Activated CD8-positive, alpha-beta memory T cell treated with anti-CD3 and anti-CD28 coated beads, Interleukin-2, amount 50 U/mL, for 48 hours (primary cell): ENCODE results near the gene NDUFA11.
A peak's percentile ranks its signal among the peaks of the same experiment; 100 is the strongest.

ENCODE experiments used
- DNase-seq: peaks from one replicate; pipeline ENCODE4 v3.0.0-alpha.2; 2020

NDUFA11 gene

GRCh38 chr19:5905114-5905778 is 1.7 kb upstream of the NDUFA11 start:
- DNase-seq: peak; percentile 47

DNA sequence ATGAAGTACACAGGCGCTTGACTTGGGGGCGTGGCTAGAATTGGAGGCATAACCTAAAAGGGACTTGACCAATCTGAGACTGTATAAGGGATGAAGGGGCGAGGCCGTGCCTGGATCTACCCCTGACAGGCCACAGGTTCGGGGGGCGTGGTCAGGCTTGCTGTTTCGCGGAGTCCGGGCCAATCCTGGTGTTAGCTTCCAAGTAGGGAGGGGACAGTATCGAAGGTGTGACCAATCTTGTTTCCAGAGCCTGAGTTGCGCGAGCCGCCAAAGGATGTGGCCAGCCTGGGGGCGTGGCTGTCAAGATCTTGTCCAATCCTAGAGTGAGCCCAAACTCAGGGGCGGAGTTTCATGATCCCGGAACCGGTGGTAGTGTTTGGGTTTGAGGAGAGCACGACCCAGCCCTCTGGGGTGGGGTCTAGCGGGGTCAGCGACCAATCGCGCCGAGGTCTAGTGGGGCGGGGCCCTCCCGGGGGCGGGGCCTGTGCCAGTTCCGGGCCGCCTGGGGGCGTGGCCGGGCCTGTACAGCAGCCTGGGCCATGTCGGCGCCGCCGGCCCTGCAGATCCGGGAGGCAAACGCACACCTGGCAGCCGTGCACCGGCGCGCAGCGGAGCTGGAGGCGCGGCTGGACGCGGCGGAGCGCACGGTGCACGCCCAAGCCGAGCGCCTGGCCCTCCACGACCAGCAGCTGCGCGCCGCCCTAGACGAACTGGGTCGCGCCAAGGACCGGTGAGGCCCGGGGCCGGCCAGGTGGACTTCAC is 943 bp upstream of the NDUFA11 start, which contains the start of gene VMAC:
TSS of gene VMAC (plus strand) at position 521 of the 762 bp plus-strand sequence. CDS start at position 540, 19 bp downstream.
- peak; percentile 99 for DNase-seq

GRCh38 chr19:5903056-5903623 is 450 bp downstream of the NDUFA11 start:
- DNase-seq: no peak

- no peak for DNase-seq
Observed at GRCh38 chr19:5900976-5901375, 2.6 kb downstream of the NDUFA11 start.

DNA sequence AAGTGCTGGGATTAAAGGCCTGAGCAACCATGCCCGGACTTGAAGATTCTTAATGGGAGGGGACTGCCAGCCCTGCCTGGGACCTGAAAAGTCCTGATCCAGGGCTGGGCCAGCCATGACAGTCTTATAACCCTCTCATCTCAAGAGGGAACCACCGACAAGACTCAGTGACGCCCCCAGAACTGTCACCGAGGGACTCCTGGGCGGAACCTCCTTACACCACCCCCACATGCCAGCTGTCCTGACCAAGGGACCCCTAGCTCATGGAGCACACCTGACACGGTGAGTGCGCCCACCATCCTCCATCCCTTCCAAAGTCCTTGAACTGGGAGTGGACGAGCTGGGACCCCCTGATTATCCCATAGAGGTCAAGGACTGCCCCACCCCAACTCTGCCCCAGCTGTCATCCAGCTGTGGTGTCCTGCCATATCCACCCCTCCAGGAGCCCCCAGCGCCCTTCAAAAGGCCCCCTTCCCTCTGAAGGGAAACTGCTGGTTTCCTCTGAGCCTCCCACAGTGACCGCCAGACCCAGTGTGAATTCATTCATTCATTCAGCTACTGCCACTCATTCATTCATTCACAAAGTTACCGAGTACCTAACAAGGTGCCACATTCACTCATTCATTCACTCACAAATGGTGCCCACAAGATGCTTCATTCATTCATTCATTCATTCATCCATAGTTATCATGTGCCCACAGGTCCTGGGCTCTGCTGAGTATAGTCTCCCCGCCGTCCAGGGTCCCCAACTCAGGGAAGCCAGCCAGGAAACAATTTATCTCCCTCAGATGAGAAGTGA is 3.7 kb downstream of the NDUFA11 start:
- no peak for DNase-seq

DNA sequence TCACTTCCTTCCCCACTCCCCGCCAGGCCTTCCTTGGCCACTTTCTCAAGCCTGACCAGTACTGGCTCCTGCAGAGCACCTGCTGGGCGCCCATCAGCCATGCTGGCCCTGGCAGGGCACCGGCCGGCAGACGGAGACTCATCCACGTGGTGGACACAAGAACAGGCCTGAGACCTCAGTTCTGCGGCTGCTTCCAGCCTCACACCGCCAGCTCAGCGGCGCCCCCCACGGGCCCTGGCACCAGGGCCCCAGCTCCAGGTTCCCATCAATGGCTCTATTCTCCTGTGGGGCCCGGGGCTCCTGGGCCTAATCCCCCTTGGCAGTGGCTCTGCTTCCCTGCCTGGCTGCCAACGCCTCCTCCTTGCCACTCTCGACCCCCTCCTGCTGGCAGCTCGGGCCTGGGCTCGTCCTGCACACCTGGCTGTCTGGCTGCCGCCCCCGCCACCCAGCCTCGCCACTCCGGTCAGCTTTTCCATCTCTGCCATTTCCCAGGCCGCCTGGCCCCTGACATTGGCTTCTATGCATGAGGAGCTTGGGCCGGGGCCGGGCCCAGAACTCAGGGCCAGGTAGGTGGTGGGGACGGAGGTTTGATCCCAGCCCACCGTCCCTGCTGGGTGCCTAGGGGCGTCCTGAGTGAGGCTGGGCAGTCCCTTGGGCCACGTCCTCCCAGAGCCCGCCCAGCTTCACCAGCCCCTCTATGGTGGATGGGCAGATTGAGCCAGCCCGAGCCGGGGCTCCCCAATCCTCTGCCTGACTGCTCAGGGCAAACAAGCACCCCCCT is 6.2 kb downstream of the NDUFA11 start:
- DNase-seq: no peak

- DNase-seq: no peak
Observed at GRCh38 chr19:5896365-5897076, 7.1 kb downstream of the NDUFA11 start.

DNA sequence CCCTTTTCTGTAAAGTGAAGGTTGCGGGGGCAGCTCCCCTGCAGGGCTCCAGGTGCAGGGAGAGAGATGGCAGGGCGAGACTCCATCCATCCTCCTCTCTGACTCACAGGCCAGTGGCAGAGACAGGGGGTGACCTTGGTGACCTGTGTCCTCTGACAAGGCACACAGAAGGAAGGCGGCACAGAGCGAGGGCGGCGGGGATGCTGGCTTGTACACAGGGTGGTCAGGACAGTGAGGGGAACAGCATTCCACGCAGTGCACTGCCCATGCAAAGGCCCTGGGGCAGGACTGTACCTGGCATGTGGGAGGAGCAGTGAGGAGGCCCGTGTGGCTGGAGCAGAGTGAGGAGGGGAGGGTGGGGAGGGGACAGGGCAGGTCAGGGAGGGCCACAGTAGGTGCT is 7.7 kb downstream of the NDUFA11 start:
- DNase-seq: no peak

DNA sequence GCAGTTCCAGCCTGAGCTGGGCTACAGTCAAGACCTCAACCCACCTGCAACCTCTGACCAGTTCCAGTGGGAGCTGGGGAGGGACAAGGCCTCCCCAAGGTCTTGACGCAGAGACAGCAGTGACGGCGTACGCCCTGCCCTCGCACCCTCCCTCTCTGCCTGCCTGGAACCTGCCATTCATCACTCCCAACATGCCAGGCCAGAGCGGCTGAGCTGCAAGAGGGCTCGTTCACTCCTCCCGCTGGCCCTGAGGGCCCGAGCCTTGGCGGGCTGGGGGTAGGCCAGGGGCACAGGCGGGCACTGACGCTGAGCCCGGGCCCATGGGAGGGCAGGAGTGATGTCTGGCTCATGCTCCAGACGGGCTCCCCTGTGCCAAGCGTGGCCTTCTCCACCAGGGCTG is 8.2 kb downstream of the NDUFA11 start:
- DNase-seq: no peak

- no peak for DNase-seq
Observed at GRCh38 chr19:5894704-5895349, 8.8 kb downstream of the NDUFA11 start.

- no peak for DNase-seq
Observed at GRCh38 chr19:5893907-5894703, 9.5 kb downstream of the NDUFA11 start.

DNA sequence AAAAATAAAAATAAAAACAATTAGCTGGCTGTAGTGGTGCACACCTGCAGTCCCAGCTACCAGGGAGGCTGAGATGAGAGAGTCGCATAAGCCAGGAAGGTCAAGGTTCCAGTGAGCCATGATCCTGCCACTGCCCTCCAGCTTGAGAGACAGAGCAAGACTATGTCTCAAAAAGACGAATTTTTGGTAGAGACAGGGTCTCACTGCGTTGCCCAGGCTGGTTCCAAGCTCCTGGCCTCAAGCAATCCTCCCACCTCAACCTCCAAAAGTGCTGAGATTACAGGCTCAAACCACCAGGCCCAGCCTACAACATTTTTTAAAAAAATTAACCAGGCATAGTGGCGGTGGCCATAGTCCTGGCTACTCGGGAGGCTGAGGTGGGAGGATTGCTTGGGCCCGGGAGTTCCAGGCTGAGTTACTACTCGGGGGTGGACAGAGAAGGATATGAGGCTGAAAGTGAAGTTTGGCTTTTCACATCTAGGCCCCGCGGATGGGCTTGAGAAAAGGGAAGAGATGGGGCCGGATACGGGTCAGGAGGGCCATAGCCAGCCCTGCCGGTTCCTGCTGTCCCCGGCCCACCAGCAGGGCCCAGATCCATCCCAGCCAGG is 10.2 kb downstream of the NDUFA11 start:
- DNase-seq: no peak

DNA sequence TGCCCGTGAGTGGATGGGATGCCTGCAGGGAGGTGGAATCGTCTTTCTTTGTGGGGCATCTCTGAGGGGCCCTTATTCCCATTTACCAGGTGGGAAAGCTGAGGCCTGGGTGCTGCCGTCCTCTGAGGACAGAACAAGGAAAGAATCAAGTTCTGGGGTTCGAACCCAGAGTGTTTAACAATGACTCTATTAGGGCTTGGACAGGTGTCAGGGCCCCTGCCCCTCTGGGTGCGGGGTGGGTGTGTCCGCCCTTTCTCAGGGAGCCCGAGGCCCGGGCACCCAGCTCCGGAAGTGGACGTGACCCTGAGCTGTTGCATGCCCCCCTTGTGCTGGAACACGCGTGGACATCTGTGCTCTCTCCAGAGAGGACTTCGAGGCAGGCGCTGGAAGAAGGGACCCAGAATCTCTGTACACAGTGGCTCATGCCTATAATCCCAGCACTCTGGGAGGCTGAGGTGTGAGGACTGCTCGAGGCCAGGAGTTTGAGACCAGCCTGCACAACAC is 10.8 kb downstream of the NDUFA11 start:
- DNase-seq: no peak

- peak; percentile 66 for DNase-seq
Observed at GRCh38 chr19:5891938-5892771, 11.4 kb downstream of the NDUFA11 start.

GRCh38 chr19:5891572-5891937 is 12.0 kb downstream of the NDUFA11 start:
- no peak for DNase-seq

DNA sequence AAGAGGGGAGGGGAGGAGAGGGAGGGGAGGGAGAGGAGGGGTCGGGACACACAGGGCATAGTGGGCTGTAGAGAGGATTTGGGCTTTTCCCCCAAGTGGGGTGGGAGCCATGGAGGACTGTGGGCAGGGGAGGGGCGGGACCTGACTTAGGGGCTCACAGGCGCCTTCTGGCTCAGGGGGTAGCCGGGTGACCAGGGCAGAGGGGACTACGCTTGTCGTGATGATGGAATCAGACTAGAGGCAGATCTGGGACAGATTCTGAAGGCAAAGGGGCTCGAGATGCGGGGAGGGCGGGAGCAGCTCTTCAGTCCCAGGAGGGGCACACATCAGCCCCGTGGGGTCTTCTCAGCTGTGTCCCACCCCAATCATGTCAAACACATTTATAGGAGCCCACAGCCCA is 13.5 kb downstream of the NDUFA11 start:
- DNase-seq: no peak

DNA sequence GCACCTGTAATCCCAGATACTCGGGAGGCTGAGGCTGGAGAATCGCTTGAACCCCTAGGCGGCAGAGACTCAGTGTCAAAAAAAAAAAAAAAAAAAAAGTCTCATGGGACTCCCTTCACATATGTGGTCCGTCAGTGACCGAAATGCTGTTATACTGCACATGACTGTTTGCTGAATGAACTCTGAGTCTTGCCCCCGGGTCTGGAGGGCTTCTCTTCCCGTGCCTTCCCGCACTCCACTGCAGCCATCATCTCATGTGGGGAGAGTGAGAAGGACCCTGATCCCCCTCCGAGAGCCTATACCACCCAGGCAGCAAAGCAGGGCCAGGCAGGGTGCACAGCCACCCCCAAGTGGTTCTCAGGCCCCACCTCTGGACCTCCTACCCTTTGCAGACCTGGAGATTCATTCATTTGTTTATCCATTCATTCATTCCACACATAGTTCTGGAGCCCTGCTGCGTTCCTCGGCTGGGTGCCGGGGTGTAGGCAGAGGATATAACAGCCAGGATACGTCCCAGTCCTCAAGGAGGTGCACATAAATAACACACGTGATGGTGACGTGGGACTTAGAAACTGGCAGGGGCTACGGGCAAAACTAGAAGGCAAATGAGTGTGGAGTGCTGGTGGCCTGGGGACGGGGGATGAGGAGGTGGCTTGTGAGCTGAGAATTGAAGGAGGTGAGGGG is 14.2 kb downstream of the NDUFA11 start:
- DNase-seq: no peak
